H9 (cell line): Measurements from ENCODE around the gene LY6G5C. TPM values are rescaled to one million over a fixed set of nuclear protein-coding genes. Genes with fewer than 3 reads are reported as not detected.

ENCODE experiments used
- DNase-seq: peaks from one replicate; pipeline ENCODE4 v3.0.0-alpha.2; 2017
- H2AFZ ChIP-seq: one replicate; pipeline ENCODE4 v1.6.1; 2013; ENCODE audit warnings: mild to moderate bottlenecking, low read length, control low read depth, moderate library complexity
- H2AK5ac ChIP-seq: 2 replicates; pipeline ENCODE4 v1.6.1; 2013; ENCODE audit warnings: low read length, control low read depth, mixed read lengths; ENCODE audit not compliant: insufficient read length
- H2BK120ac ChIP-seq: one replicate; pipeline ENCODE4 v1.6.1; 2013; ENCODE audit warnings: low read depth, mild to moderate bottlenecking, low read length, control low read depth, inconsistent platforms; ENCODE audit not compliant: poor library complexity, severe bottlenecking
- H2BK12ac ChIP-seq: 2 replicates; pipeline ENCODE4 v1.6.1; 2013; ENCODE audit warnings: low read length, control low read depth, mixed read lengths, low read depth; ENCODE audit not compliant: insufficient read length
- H2BK15ac ChIP-seq: 2 replicates; pipeline ENCODE4 v1.6.1; 2013; ENCODE audit warnings: low read depth, low read length, control low read depth
- H2BK20ac ChIP-seq: one replicate; pipeline ENCODE4 v1.6.1; 2013; ENCODE audit warnings: low read depth, mild to moderate bottlenecking, low read length, control low read depth, inconsistent platforms; ENCODE audit not compliant: poor library complexity, severe bottlenecking
- H2BK5ac ChIP-seq: 2 replicates; pipeline ENCODE4 v1.6.1; 2013; ENCODE audit warnings: low read length, control low read depth, mixed read lengths; ENCODE audit not compliant: insufficient read length
- H3K14ac ChIP-seq: 2 replicates; pipeline ENCODE4 v1.6.1; 2013; ENCODE audit warnings: low read length, control low read depth; ENCODE audit not compliant: insufficient read depth
- H3K18ac ChIP-seq: 2 replicates; pipeline ENCODE4 v1.6.1; 2013; ENCODE audit warnings: low read depth, mild to moderate bottlenecking, mixed read lengths, low read length, control low read depth; ENCODE audit not compliant: insufficient read length
- H3K23ac ChIP-seq: 2 replicates; pipeline ENCODE4 v1.6.1; 2013; ENCODE audit warnings: low read length, control low read depth, mixed read lengths, low read depth; ENCODE audit not compliant: insufficient read length
- H3K23me2 ChIP-seq: 2 replicates; pipeline ENCODE4 v1.6.1; 2013; ENCODE audit warnings: low read depth, mild to moderate bottlenecking, mixed read lengths, low read length, control low read depth; ENCODE audit not compliant: insufficient read length, poor library complexity, severe bottlenecking
- H3K27ac ChIP-seq: 2 replicates; pipeline ENCODE4 v1.5.1; 2013; ENCODE audit warnings: low read length, control low read depth, mixed read lengths, low read depth; ENCODE audit not compliant: insufficient read length
- H3K27me3 ChIP-seq: 2 replicates; pipeline ENCODE4 v1.6.1; 2013; ENCODE audit warnings: low read length, control low read depth, inconsistent platforms; ENCODE audit not compliant: insufficient read depth
- H3K4ac ChIP-seq: 2 replicates; pipeline ENCODE4 v1.6.1; 2013; ENCODE audit warnings: low read depth, mild to moderate bottlenecking, control low read depth, inconsistent platforms, low read length, moderate library complexity
- H3K4me1 ChIP-seq: 2 replicates; pipeline ENCODE4 v1.6.1; 2013; ENCODE audit warnings: low read length, control low read depth, inconsistent platforms; ENCODE audit not compliant: insufficient read depth
- H3K4me2 ChIP-seq: 2 replicates; pipeline ENCODE4 v1.6.1; 2013; ENCODE audit warnings: low read length, control low read depth, mixed read lengths; ENCODE audit not compliant: insufficient read length, insufficient read depth
- H3K56ac ChIP-seq: 2 replicates; pipeline ENCODE4 v1.6.1; 2013; ENCODE audit warnings: low read depth, mild to moderate bottlenecking, mixed read lengths, low read length, control low read depth; ENCODE audit not compliant: insufficient read length
- H3K79me1 ChIP-seq: 2 replicates; pipeline ENCODE4 v1.6.1; 2013; ENCODE audit warnings: low read depth, mild to moderate bottlenecking, moderate library complexity, low read length, control low read depth, inconsistent platforms; ENCODE audit not compliant: insufficient read depth, poor library complexity, severe bottlenecking
- H3K79me2 ChIP-seq: 2 replicates; pipeline ENCODE4 v1.6.1; 2013; ENCODE audit warnings: low read length, control low read depth, inconsistent platforms; ENCODE audit not compliant: insufficient read depth
- H3K9ac ChIP-seq: 2 replicates; pipeline ENCODE4 v1.6.1; 2013; ENCODE audit warnings: low read length, control low read depth, mixed read lengths; ENCODE audit not compliant: insufficient read length; ENCODE audit errors: extremely low read depth
- H3K9me3 ChIP-seq: one replicate; pipeline ENCODE4 v1.6.1; 2013; ENCODE audit warnings: low read depth, low read length, inconsistent platforms; ENCODE audit not compliant: control insufficient read depth
- H3T11ph ChIP-seq: one replicate; pipeline ENCODE4 v1.6.1; 2013; ENCODE audit warnings: mild to moderate bottlenecking, low read length, control low read depth, inconsistent platforms
- H4K20me1 ChIP-seq: one replicate; pipeline ENCODE4 v1.6.1; 2013; ENCODE audit not compliant: control insufficient read depth, insufficient read length, insufficient read depth
- H4K5ac ChIP-seq: 2 replicates; pipeline ENCODE4 v1.6.1; 2013; ENCODE audit warnings: low read depth, mild to moderate bottlenecking, mixed read lengths, low read length, control low read depth; ENCODE audit not compliant: insufficient read length
- H4K8ac ChIP-seq: replicated peaks from 2 replicates; pipeline ENCODE4 v1.6.1; 2013; ENCODE audit warnings: low read length, control low read depth, mixed read lengths, low read depth; ENCODE audit not compliant: insufficient read length
- H4K91ac ChIP-seq: 2 replicates; pipeline ENCODE4 v1.6.1; 2013; ENCODE audit warnings: low read depth, mild to moderate bottlenecking, moderate library complexity, mixed read lengths, low read length, control low read depth; ENCODE audit not compliant: insufficient read length
- H3K27ac Mint-ChIP-seq, 3 experiments: 2 replicates in 2 of 3; 3 replicates in 1 of 3; pipeline ENCODE4 v1.8.0; 2020 to 2021; ENCODE audit warnings: mixed read lengths in 3 of 3, mild to moderate bottlenecking in 1 of 3, moderate library complexity in 1 of 3
- H3K27me3 Mint-ChIP-seq: 2 replicates; pipeline ENCODE4 v1.8.0; 2021; ENCODE audit warnings: low read depth, mild to moderate bottlenecking, moderate library complexity, mixed read lengths
- H3K36me3 Mint-ChIP-seq, 3 experiments: 2 replicates in 2 of 3; 3 replicates in 1 of 3; pipeline ENCODE4 v1.8.0; 2020 to 2021; ENCODE audit warnings: low read depth in 3 of 3, mixed read lengths in 3 of 3; ENCODE audit not compliant: insufficient read depth in 1 of 3
- H3K4me1 Mint-ChIP-seq, 2 experiments: 2 replicates each; pipeline ENCODE4 v1.8.0; 2020; ENCODE audit warnings: mixed read lengths in 2 of 2
- H3K4me3 Mint-ChIP-seq, 2 experiments: 2 replicates in 1 of 2; 3 replicates in 1 of 2; pipeline ENCODE4 v1.8.0; 2020 to 2021; ENCODE audit warnings: mild to moderate bottlenecking in 2 of 2, mixed read lengths in 2 of 2, moderate library complexity in 1 of 2
- H3K9me3 Mint-ChIP-seq, 2 experiments: 2 replicates in 1 of 2; 3 replicates in 1 of 2; pipeline ENCODE4 v1.8.0; 2020; ENCODE audit warnings: mild to moderate bottlenecking in 2 of 2, mixed read lengths in 2 of 2, moderate library complexity in 1 of 2
- CTCF ChIP-seq: fragments of 200-600 bp; sonication (generic); conservative IDR thresholded peaks from 3 replicates; pipeline ENCODE4 v1.8.0; 2021; ENCODE audit warnings: antibody characterized with exemption, mild to moderate bottlenecking
- WGBS: extraction: QIAGEN DNeasy Blood & Tissue Kit; methylation state at CpG from one replicate; pipeline ENCODE4 v1.1.7; 2013; ENCODE audit warnings: missing lambda C conversion rate, low lambda C conversion rate, mixed read lengths; ENCODE audit not compliant: insufficient read length; ENCODE audit errors: extremely low coverage; 5-methylcytosine and 5-hydroxymethylcytosine counted together
- total RNA-seq: library from RNA; stranded (reverse); gene quantifications from 2 replicates; pipeline ENCODE4 v1.2.1, GENCODE V29; 2021

The LY6G5C gene
- total RNA-seq, 1 experiment from 2014 or later: 2.2 TPM

- Histone ChIP-seq H3K9me3 (no peaks in the 10 kb centered on the region), H3K27me3 (no peaks in the 10 kb centered on the region), H2BK120ac (no peak overlapping the region), H2BK20ac (no peak overlapping the region), H4K5ac (no peak overlapping the region), H3K56ac (no peak overlapping the region), H3K14ac (no peak overlapping the region), H3K18ac (no peak overlapping the region), H2AK5ac (no peak overlapping the region), H3K27ac (no peak overlapping the region), H4K20me1 (no peaks in the 10 kb centered on the region), H2BK5ac (no peak overlapping the region), H3K23me2 (peaks cover 5% of the 10 kb centered on the region), H4K91ac (no peak overlapping the region), H2AFZ (no peak overlapping the region), H4K8ac (no peak overlapping the region), H2BK12ac (no peak overlapping the region), H3K79me2 (no peaks in the 10 kb centered on the region), H3K23ac (no peak overlapping the region), H3K79me1 (no peaks in the 10 kb centered on the region), H3K4ac (no peak overlapping the region), H3K4me2 (no peak overlapping the region), H3K4me1 (no peaks in the 10 kb centered on the region), H3T11ph (no peak overlapping the region), H2BK15ac (no peak overlapping the region), H3K9ac (no peak overlapping the region)
- Mint-ChIP-seq H3K36me3 (peaks cover 14 to 54% (median 36%) of the 10 kb centered on the region in 3 experiments), H3K4me1 (peaks cover 13 to 18% of the 10 kb centered on the region in 2 experiments), H3K9me3 (no peaks in the 10 kb centered on the region; a peak in 1 of 5 replicates), H3K27ac (peak overlapping the region in 2 of 3 experiments; percentile 23 to 52; a peak in 3 of 7 replicates), H3K27me3 (peaks cover 3% of the 10 kb centered on the region), H3K4me3 (no peak overlapping the region; a peak in 1 of 5 replicates)
- TF ChIP-seq CTCF: no peak
- no CpG with 5 or more reads among the region's 14 CpGs for WGBS
- DNase-seq: no peak
Measured at GRCh38 chr6:31687860-31688693, 7.2 kb upstream of the LY6G5C start.
